ENCODE measurements around the gene PSMG3. TPM values are rescaled to one million over a fixed set of nuclear protein-coding genes. Genes with fewer than 3 reads are reported as not detected.
"Not testable (repeated sequence)": the region's sequence is repeated elsewhere in the genome, so short reads cannot be mapped to it uniquely, and the experiment has no call there.

The PSMG3 gene
- total RNA-seq, 1 donor from 2014 or later: 79.8 TPM

- no peak for TF ChIP-seq CTCF (IDR thresholded peaks at IDR 0.05; ENCODE audit: insufficient read depth, low read length, poor library complexity, severe bottlenecking)
- Histone ChIP-seq H3K27me3 (ENCODE audit: control insufficient read depth, insufficient read depth, low read length) (peaks cover 18% of the 10 kb centered on the region), H3K4me3 (ENCODE audit: low read depth, low read length) (no peak overlapping the region), H3K36me3 (ENCODE audit: control insufficient read depth, insufficient read depth, low read length) (no peaks in the 10 kb centered on the region)
- no peak for DNase-seq (ENCODE audit: low read depth)
Observed at GRCh38 chr7:1525409-1525808, 44.4 kb downstream of the PSMG3 start.

GRCh38 chr7:1523844-1524243, 46.0 kb downstream of the PSMG3 start:
- H3K4me3 ChIP-seq (ENCODE audit: low read depth, low read length): no peak overlapping the region
- peaks cover 18% of the 10 kb centered on the region for H3K27me3 ChIP-seq (ENCODE audit: control insufficient read depth, insufficient read depth, low read length)
- H3K36me3 ChIP-seq (ENCODE audit: control insufficient read depth, insufficient read depth, low read length): no peaks in the 10 kb centered on the region
- no peak for DNase-seq (ENCODE audit: low read depth)
- TF ChIP-seq CTCF (IDR thresholded peaks at IDR 0.05; ENCODE audit: insufficient read depth, low read length, poor library complexity, severe bottlenecking): no peak

GRCh38 chr7:1523208-1523607, 46.6 kb downstream of the PSMG3 start:
- peaks cover 18% of the 10 kb centered on the region for H3K27me3 ChIP-seq (ENCODE audit: control insufficient read depth, insufficient read depth, low read length)
- no peaks in the 10 kb centered on the region for H3K36me3 ChIP-seq (ENCODE audit: control insufficient read depth, insufficient read depth, low read length)
- no peak for DNase-seq (ENCODE audit: low read depth)
- TF ChIP-seq CTCF (IDR thresholded peaks at IDR 0.05; ENCODE audit: insufficient read depth, low read length, poor library complexity, severe bottlenecking): no peak
- no peak overlapping the region for H3K4me3 ChIP-seq (ENCODE audit: low read depth, low read length)

- Histone ChIP-seq H3K36me3 (ENCODE audit: control insufficient read depth, insufficient read depth, low read length) (no peaks in the 10 kb centered on the region), H3K4me3 (ENCODE audit: low read depth, low read length) (no peak overlapping the region), H3K27me3 (ENCODE audit: control insufficient read depth, insufficient read depth, low read length) (peaks cover 17% of the 10 kb centered on the region)
- TF ChIP-seq CTCF (IDR thresholded peaks at IDR 0.05; ENCODE audit: insufficient read depth, low read length, poor library complexity, severe bottlenecking): no peak
- DNase-seq (ENCODE audit: low read depth): no peak
Observed at GRCh38 chr7:1521456-1521855, 48.4 kb downstream of the PSMG3 start.

- Histone ChIP-seq H3K27me3 (ENCODE audit: control insufficient read depth, insufficient read depth, low read length) (peaks cover 15% of the 10 kb centered on the region), H3K36me3 (ENCODE audit: control insufficient read depth, insufficient read depth, low read length) (no peaks in the 10 kb centered on the region), H3K4me3 (ENCODE audit: low read depth, low read length) (no peak overlapping the region)
- no peak for DNase-seq (ENCODE audit: low read depth)
- TF ChIP-seq CTCF (IDR thresholded peaks at IDR 0.05; ENCODE audit: insufficient read depth, low read length, poor library complexity, severe bottlenecking): no peak
Observed at GRCh38 chr7:1520539-1521234, 49.1 kb downstream of the PSMG3 start.

GRCh38 chr7:1519322-1519922, 50.4 kb downstream of the PSMG3 start:
- DNase-seq (ENCODE audit: low read depth); H3K4me3 ChIP-seq (ENCODE audit: low read depth, low read length); H3K36me3 ChIP-seq (ENCODE audit: control insufficient read depth, insufficient read depth, low read length): not testable (repeated sequence)
- peaks cover 15% of the 10 kb centered on the region for H3K27me3 ChIP-seq (ENCODE audit: control insufficient read depth, insufficient read depth, low read length)

Other genes with a start within 250 kb of the PSMG3 start
- 13.5 and 14.7 TPM in 2 replicates for gene MICALL2, start 110.6 kb downstream of the PSMG3 start, total RNA-seq
- 84.3 and 109 TPM in 2 replicates for gene INTS1, start 65.6 kb downstream of the PSMG3 start, total RNA-seq
- 20.1 and 20.4 TPM in 2 replicates for gene MAFK, start 39.3 kb downstream of the PSMG3 start, total RNA-seq
- gene TMEM184A, start 13.8 kb downstream of the PSMG3 start, total RNA-seq: 5.7 and 5.8 TPM in 2 replicates
- gene ELFN1, start 100.2 kb upstream of the PSMG3 start, total RNA-seq: 0.55 and 0.71 TPM in 2 replicates

All from kidney epithelial cell (primary cell).